ENCODE measurements around the gene ZNF207. TPM values are rescaled to one million over a fixed set of nuclear protein-coding genes. Genes with fewer than 3 reads are reported as not detected.

The ZNF207 gene
- total and polyA plus RNA-seq, 12 donors: 58.8 to 193 (median 130) TPM

GRCh38 chr17:32357615-32358014 lies 7.7 kb downstream of the ZNF207 start:
- no peaks in the 10 kb centered on the region for H3K27me3 ChIP-seq
- TF ChIP-seq POLR2A (IDR thresholded peaks at IDR 0.05) (no peak), CTCF (IDR thresholded peaks at IDR 0.05) (no peak)
- 86 to 87% (median 87%) methylated on average over 8 of the region's 8 CpGs for WGBS, 4 donors
- peaks cover 25 to 63% of the 10 kb centered on the region in 2 donors for H3K4me1 ChIP-seq (replicated peaks in 1 of 2)
- H3K36me3 ChIP-seq (replicated peaks in 1 of 2): peaks cover 0 to 76% of the 10 kb centered on the region in 2 donors
- H3K27ac ChIP-seq: no peak overlapping the region
- H3K9me3 ChIP-seq (replicated peaks in 1 of 3): no peaks in the 10 kb centered on the region
- no peak for DNase-seq
- no peak overlapping the region for H3K4me3 ChIP-seq
- intact Hi-C loops (cut with DNase I): no loop called here

DNA sequence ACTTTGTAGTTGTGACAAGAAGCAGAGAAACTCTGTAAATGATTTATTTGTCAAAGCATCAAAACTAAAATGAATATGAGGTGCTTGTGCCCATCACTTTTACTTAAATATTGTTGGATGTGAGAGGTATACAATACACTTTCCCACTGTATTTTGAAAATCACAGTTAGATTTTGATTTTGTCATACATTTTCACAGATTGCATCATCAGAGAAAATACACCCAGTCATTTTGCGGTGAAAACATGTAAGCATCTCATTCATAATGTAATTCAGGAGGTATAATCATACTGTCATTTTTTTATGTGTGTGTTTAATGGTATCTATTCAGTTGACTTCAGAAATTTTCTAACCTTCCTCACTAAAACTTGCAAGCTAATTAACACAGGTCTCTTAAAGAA lies 11.3 kb downstream of the ZNF207 start:
- TF ChIP-seq CTCF (IDR thresholded peaks at IDR 0.05) (no peak), POLR2A (IDR thresholded peaks at IDR 0.05) (no peak)
- 76 to 89% (median 85%) methylated on average over 1 of the region's 1 CpG for WGBS, 4 donors
- no peak overlapping the region for H3K27ac ChIP-seq
- H3K27me3 ChIP-seq: no peaks in the 10 kb centered on the region
- H3K4me3 ChIP-seq: no peak overlapping the region
- H3K4me1 ChIP-seq (replicated peaks in 1 of 2): peaks cover 3 to 27% of the 10 kb centered on the region in 2 donors
- no peaks in the 10 kb centered on the region for H3K9me3 ChIP-seq (replicated peaks in 1 of 3)
- DNase-seq: no peak
- intact Hi-C loops (cut with DNase I): no loop called here
- peaks cover 0 to 92% of the 10 kb centered on the region in 2 donors for H3K36me3 ChIP-seq (replicated peaks in 1 of 2)

GRCh38 chr17:32370426-32370825 lies 20.5 kb downstream of the ZNF207 start:
- no peaks in the 10 kb centered on the region for H3K9me3 ChIP-seq (replicated peaks in 1 of 3)
- peaks cover 0 to 86% of the 10 kb centered on the region in 2 donors for H3K36me3 ChIP-seq (replicated peaks in 1 of 2)
- DNase-seq: no peak
- no peak overlapping the region for H3K27ac ChIP-seq
- intact Hi-C loops (cut with DNase I): no loop called here
- 63 to 91% (median 80%) methylated on average over 1 of the region's 1 CpG for WGBS, 4 donors
- no peak for TF ChIP-seq CTCF (IDR thresholded peaks at IDR 0.05)
- peaks cover 0 to 10% of the 10 kb centered on the region in 2 donors for H3K4me1 ChIP-seq (replicated peaks in 1 of 2)
- no peaks in the 10 kb centered on the region for H3K27me3 ChIP-seq
- no peak overlapping the region for H3K4me3 ChIP-seq

DNA sequence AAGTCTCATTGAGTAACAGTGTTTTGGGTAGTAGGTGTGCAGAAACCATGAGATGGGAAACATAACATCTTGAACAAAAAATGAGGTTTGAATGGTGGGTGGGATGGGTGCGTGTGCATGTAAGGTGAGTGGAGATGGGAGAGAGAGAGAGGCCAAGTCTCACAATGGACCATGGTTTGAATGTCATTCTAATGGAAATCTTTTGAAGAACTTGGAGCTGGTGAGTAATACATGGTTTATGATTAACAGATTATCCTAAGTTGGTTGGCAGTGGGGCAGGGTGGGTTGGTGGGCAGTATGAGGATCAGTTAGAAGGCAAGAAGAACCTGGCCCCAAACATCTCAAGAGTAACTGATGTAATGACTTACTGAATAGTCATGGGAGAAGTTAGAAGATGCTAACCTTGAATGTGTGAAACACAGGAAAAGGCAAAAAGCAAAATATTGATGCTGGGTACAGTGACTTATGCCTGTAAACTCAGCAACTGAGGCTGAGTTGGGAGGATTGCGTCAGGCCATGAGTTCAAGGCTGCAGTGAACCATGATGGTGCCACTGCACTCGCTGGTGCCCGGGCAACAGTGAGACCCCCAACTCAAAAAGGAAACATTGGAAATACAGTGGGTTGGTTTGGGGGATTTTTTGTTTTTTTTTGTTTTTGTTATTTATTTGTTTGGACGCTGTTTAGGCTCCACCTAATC lies 32.7 kb downstream of the ZNF207 start:
- intact Hi-C loops (cut with DNase I): no loop called here
- H3K9me3 ChIP-seq (replicated peaks in 1 of 3): no peaks in the 10 kb centered on the region
- 91 to 99% (median 96%) methylated on average over 5 of the region's 5 CpGs for whole genome bisulfite sequencing, 4 donors
- H3K36me3 ChIP-seq (replicated peaks in 1 of 2): peaks cover 0 to 48% of the 10 kb centered on the region in 2 donors
- no peak overlapping the region for H3K4me3 ChIP-seq
- no peaks in the 10 kb centered on the region for H3K27me3 ChIP-seq
- H3K27ac ChIP-seq: no peak overlapping the region
- no peak for TF ChIP-seq CTCF (IDR thresholded peaks at IDR 0.05)
- TF ChIP-seq POLR2A (IDR thresholded peaks at IDR 0.05): no peak
- DNase-seq: no peak
- no peaks in the 10 kb centered on the region for H3K4me1 ChIP-seq (replicated peaks in 1 of 2)
